GM19372 (cell line): ENCODE results near the gene ACTL8.

Source experiments
- ATAC-seq: cut with Tn5 transposase; IDR thresholded peaks from one replicate; pipeline ENCODE4 v1.9.1; 2021; ENCODE audit warnings: mild to moderate bottlenecking, low read depth, moderate library complexity; ENCODE audit not compliant: unreplicated experiment

The ACTL8 gene

GRCh38 chr1:17755120-17755519, at the start of gene ACTL8:
Gene ACTL8 (plus strand): TSS chr1:17755333. CDS start chr1:17823009, 67,676 bp downstream.
- no peak for ATAC-seq

DNA sequence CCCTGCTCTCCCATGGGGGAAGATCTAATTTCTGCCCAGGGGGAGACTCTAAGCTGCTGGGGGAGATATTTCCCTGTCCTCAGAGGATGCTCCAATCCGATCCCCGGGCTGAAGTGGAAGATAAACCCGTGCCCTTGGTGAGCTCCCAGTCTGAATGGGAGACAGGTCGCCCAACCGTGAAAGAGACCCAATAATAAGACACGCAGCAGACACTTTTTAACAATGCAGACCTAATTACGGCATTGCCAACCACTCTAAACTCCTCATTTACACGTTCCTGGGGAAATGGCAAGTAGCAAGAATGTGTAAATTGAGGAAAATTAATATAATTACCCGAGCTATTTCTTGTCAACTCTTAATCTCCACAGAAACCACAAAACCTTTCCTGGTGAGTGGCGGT, 48.7 kb upstream of the ACTL8 start:
- no peak for ATAC-seq

DNA sequence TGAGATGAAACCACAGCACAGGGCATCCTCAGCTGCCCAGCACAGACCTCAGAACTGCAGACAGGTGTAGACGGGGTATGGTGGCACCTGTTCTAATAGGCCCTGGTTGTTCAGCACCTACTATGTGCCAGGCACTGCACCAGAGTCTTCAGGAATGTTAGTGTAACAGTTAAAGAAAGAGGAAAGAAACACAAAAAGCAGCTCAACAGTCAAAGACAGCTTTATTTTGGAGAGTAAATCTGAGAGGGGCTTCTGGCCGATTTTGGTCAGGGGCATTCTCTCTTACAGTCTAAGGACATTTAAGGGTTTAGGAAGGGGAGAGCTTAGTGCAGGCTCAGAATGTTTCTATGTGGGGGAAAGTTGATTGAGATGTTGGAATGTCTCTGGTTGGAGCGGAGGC, 45.2 kb upstream of the ACTL8 start:
- ATAC-seq = no peak

DNA sequence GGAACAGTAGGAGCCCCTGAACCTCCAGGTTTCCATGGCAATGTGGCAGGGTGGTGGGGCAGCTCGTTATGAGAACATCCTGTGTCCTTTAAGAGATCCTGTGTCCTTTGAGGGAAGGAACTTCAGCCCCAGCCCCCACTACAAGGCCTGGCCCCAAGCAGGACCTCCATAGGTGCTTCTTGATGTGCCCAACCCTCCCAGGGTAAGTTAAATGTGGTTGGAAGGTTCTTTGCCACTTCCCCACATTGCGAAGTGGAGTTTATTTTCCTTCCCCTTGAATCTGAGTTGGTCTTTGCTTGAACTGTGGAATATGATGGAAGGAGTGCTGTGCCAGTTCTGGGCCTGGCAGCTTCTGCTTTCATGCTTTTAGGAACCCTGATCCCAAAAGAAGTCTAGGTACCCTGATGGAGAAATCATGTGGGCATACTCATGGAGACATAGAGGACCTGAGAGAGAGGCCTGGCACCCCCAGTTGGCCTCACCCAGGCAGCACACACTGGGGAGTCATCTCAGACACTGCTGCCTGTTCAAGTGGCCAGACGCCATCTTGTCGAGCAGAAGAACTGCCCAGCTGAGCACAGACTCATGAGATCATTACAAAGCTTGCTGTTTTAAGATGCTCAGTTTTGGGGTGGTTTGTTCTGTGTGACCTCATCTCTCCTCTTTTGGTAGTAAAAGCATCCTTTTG, 44.1 kb upstream of the ACTL8 start:
- ATAC-seq = no peak

- no peak for ATAC-seq
Observed at GRCh38 chr1:17711577-17711910, 43.6 kb upstream of the ACTL8 start.

DNA sequence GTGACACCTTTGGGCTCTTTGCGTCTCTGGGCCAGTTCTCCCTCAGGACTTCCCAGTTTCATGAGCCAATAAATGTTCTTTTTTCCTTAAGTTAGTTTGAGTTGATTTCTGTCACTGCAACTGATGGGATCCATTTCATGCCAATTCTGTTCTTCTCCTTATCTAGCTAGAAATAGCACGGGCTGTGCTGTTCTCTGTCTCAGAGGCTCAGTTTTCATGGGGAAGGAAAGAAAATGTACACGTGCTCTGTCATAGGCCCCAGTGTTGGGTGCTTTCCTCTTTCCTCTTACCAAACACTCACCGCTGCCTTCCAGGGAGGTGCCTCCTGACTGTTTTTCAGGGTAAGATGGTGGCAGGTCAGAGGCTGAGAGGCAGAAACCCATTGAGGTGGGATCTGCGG, 43.2 kb upstream of the ACTL8 start:
- ATAC-seq = no peak

DNA sequence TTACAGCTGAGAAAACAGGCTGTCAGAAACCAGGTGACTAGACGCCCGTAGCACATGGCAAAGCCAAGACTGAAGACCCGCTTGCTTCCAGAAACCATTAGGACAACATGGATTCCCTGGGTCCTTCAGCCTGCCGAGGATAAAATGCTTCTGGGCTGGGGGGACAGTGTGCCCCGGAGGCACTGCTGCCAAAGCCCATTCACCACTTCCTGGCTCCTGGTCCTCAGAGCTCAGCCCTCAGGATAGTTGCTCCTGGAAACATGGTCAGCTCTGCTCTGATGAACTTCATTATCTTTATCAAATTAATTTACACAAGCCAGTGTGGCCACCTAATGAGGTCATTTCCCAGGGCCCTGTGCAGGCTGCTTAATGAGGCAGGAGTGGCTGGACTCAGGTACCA, 41.1 kb upstream of the ACTL8 start:
- ATAC-seq = no peak

DNA sequence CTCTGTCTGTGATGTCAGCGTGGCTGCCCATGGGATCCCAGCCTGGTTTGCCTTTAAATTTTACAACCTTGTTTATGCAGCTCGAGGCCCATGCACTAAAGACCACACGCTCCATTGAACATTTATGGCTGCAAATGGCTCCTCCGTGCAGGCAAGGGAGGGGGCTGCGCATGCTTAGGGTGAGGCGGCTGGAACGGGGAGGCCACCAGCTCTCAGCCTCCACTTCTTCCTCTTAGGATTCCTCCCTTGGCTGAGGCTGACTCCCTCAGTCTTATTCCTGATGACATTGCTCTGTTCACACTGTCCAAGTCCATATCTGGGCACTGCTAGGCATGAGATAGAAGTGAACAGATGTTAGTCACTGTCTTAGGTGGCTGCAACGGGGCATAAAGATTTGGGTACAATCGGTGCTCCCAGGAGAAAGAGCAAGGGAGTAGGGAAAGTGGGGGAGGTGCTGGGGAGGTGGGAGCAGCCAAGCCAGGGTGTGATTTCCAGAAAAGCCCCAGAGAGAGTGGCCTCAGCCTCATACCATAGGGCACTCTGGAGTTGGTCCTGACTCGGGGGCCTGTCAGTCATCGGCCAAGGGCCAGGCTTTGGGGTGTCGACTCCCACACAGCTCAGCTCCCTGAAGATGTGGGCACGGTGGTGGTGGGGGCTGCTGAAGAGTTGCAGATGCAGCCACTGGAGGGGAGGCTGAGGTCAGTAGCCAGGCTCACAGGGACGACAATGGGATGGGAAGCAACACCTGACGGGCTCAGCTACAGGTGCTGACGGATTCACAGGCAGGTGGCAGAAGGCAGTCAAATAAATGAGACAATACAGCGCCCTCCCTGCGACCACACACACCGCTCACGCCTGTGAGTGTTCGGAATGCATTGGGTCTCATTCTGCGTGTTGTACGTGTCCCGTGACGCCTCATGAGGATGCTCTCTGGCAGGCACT, 37.3 kb upstream of the ACTL8 start:
- ATAC-seq = no peak

GRCh38 chr1:17719874-17720273, 35.3 kb upstream of the ACTL8 start:
- no peak for ATAC-seq

DNA sequence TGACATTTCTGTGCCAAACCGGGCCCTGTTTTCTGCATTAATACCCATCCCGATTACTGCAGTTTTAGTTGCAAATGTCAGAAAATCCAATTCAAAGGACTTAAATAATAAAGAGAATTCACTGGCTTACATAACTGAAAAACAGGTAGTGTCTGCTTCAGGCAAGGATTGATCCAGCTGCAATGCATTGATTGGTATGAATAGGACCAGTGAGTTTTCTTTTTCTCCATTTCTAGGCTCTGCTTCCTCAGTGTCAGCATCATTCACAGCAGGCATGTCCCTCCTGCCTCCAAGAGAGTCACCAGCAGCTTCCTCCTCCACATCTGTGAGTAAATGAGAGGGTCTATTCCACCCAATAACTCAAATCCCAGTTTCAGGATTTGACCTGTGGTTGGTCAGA, 33.7 kb upstream of the ACTL8 start:
- no peak for ATAC-seq

- ATAC-seq = no peak
Observed at GRCh38 chr1:17723684-17724083, 31.4 kb upstream of the ACTL8 start.

DNA sequence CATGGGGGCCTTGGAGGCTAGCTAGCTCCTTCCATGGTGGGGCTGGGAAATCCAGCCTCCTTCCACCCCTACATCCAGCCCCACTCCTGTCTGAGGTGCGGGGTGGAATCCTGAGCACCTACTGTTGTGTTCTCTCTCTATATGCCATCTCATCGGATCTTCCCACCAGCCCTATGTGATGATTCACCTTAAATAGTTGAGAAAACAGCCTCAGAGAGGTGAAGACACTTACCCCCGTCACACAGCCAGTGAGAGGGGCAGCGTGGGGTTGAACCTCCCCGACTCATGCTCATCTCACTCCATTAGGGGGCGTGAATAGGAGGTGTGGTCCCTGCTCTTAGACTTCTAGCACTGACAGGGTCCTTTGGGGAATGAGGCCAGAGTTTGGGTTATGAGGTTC, 31.0 kb upstream of the ACTL8 start:
- ATAC-seq = no peak

DNA sequence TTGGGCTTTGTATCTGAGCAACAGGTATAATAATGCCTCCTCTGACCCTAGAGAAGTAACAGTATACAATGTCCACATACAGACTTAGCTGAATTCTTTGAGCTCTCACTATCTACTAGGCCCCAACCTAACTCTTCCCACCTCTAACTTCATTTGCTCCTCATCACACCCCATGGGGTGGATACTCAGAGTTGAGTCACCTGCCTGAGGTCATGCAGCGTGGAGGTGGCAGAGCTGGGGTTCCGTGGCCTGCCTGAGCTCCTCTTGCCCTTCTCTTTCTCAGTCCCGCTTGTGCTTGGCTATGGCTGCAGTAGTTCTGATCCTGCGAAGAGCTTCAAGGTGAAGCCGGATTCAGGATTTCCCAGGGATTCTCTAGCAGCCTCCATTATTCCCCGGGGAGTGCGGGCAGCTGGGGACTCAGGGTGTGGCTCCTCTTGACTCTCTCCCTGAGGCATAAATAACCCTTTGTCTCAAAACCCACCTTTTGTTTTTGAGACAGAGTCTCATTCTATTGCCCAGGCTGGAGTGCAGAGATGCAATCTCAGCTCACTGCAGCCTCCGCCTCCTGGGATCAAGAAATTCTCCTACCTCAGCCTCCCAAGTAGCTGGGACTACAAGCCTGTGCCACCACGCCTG, 29.9 kb upstream of the ACTL8 start:
- ATAC-seq = no peak

DNA sequence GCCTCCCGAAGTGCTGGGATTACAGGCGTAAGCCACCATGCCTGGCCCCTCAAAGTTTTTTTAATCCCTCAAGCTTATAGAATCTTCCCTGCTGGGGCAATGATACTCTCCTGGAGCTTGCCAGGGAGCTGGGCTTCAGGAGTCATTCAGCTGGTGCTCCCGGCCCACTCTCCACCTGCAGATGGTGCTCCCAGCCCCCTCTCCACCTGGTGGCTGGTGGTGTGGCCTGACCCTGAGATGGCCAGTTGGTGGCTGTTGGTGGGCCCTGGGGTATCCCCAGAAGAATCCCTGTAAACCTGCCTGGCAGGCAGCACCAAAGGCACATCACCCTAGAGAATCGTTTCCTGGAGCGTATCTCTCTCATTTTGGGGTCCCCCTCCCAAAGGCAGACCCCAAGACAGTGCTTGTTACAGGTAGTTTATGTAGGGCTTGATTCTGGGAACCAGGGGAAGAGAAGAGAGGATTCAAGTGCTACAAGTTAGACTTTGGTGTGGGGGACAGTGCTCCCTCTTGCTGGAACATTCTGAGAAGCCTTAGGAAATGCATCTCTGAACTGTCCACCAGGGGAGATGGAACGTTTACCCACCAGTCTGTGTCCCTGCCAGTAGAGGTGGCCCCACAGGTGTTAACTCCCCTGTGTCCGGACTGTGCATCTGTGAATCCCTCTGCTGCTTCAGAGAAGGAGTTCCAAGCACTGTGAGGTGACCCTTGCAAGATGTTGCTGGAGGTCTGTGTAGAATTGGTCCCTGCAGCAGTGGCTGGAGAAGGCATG, 29.1 kb upstream of the ACTL8 start:
- ATAC-seq = no peak

DNA sequence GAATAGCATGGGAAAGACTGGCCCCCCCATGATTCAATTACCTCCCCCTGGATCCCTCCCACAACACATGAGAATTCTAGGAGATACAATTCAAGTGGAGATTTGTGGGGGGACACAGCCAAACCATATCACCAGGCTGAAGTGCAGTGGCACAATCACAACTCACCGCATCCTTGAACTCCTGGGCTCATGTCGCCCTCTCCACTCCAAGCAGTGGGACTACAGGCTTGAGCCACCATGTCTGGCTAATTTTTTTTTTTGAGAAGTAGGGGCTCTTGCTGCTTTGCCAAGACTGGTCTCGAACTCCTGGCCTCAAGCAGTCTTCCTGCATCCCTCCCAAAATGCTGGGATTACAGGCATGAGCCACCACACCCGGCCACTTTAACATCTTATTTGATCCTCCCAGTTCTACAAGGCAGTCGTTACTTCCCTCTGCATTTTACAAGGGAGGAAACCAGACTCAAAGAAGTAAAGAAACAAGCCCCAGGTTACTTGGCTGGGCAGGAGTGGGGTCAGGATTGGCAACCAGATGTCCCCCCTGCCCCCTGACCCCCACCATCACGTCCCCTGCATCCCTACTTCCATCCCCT, 26.9 kb upstream of the ACTL8 start:
- no peak for ATAC-seq

DNA sequence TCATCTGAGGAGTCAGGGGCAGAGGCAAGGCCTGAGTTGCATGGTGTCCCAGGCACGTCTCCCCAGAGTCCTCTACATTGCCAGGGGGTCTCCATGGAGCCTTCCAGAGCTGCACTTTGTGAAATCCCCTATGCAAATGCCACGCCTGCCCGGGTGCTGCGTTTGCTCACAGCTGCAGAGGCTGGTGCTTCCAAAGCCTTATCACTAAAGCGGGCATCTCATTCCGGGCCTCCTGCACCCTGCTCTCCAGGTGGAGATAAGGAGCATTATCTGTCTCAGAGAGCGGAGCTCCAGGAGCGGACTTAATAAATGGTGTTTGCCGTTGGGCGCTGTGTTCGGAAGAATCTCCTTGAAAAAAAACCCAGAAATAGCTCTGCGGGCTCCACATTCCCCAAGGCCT, 25.9 kb upstream of the ACTL8 start:
- ATAC-seq = no peak

GRCh38 chr1:17729909-17730308, 25.2 kb upstream of the ACTL8 start:
- ATAC-seq = no peak

DNA sequence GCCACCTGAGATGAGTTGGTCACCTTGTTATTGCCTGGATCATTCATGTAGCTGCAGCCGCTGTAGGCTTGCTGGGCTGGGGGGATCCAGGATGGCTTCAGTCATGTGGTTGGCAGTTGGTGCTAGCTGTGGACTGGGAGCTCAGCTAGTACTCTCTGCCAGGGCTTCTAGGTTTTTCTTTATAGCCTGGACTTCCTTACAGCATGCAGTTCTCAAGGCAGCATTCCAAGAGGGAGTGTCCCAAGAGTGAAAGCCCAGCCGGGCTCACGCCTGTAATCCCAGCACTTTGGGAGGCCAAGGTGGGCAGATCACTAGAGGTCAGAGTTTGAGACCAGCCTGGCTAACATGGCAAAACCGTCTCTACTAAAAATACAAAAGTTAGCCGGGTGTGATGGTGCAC, 23.7 kb upstream of the ACTL8 start:
- no peak for ATAC-seq

GRCh38 chr1:17732475-17732874, 22.7 kb upstream of the ACTL8 start:
- no peak for ATAC-seq

- ATAC-seq = no peak
Observed at GRCh38 chr1:17733661-17734060, 21.5 kb upstream of the ACTL8 start.
